DOHH2 (cell line): ENCODE measurements around the gene PPP3CA.

Experiments used
- H3F3A ChIP-seq: fragments of 200-600 bp; sonication (generic), shearing (Covaris generic); 2 replicates; pipeline ENCODE4 v1.6.0; 2016; ENCODE audit warnings: antibody characterized with exemption, mild to moderate bottlenecking; ENCODE audit not compliant: control insufficient read depth, insufficient read depth
- H3K27ac ChIP-seq: fragments of 200-600 bp; sonication (generic); 2 replicates; pipeline ENCODE4 v1.5.1; 2014; ENCODE audit warnings: low read depth, mild to moderate bottlenecking, low read length, moderate library complexity
- H3K27me3 ChIP-seq: fragments of 200-600 bp; sonication (generic); 2 replicates; pipeline ENCODE4 v1.6.1; 2014; ENCODE audit warnings: mild to moderate bottlenecking, low read length, mixed read lengths; ENCODE audit not compliant: control insufficient read depth
- H3K36me3 ChIP-seq: fragments of 200-600 bp; sonication (generic); 2 replicates; pipeline ENCODE4 v1.6.1; 2014; ENCODE audit warnings: mild to moderate bottlenecking, low read length, moderate library complexity, mixed read lengths; ENCODE audit not compliant: control insufficient read depth
- H3K4me1 ChIP-seq: fragments of 200-600 bp; sonication (generic); 2 replicates; pipeline ENCODE4 v1.6.1; 2014; ENCODE audit warnings: mild to moderate bottlenecking, low read length, mixed read lengths; ENCODE audit not compliant: control insufficient read depth
- H3K4me2 ChIP-seq: fragments of 200-600 bp; sonication (generic); 2 replicates; pipeline ENCODE4 v1.6.0; 2014; ENCODE audit warnings: mild to moderate bottlenecking, low read length, moderate library complexity
- H3K4me3 ChIP-seq: fragments of 200-600 bp; sonication (generic); 2 replicates; pipeline ENCODE4 v1.5.1; 2014; ENCODE audit warnings: mild to moderate bottlenecking, low read length, mixed read lengths
- H3K79me2 ChIP-seq: fragments of 200-600 bp; sonication (generic); 2 replicates; pipeline ENCODE4 v1.6.1; 2014; ENCODE audit warnings: mild to moderate bottlenecking, low read length, mixed read lengths; ENCODE audit not compliant: control insufficient read depth
- H3K9me2 ChIP-seq: fragments of 200-600 bp; sonication (generic); replicated peaks from 2 replicates; pipeline ENCODE4 v1.6.1; 2014; ENCODE audit warnings: mild to moderate bottlenecking, low read length, mixed read lengths; ENCODE audit not compliant: control insufficient read depth
- H3K9me3 ChIP-seq: fragments of 200-600 bp; sonication (generic); 2 replicates; pipeline ENCODE4 v1.6.1; 2014; ENCODE audit warnings: antibody characterized with exemption, low read length, mixed read lengths; ENCODE audit not compliant: control insufficient read depth, insufficient read depth
- H4K20me1 ChIP-seq: fragments of 200-600 bp; sonication (generic); 2 replicates; pipeline ENCODE4 v1.6.0; 2014; ENCODE audit warnings: low read depth, mild to moderate bottlenecking, antibody characterized with exemption, low read length, moderate library complexity; ENCODE audit not compliant: control insufficient read depth, insufficient read depth
- EZH2phosphoT487 ChIP-seq: fragments of 200-600 bp; sonication (generic); IDR thresholded peaks from 2 replicates; pipeline ENCODE4 v1.6.1; 2017; ENCODE audit warnings: borderline replicate concordance, mild to moderate bottlenecking, antibody characterized with exemption, low read length, moderate library complexity, mixed read lengths
- TF ChIP-seq, protein P1 (sequence below): fragments of 200-600 bp; sonication (generic); IDR thresholded peaks from one replicate; pipeline ENCODE4 v1.5.1; 2014; ENCODE audit warnings: antibody characterized with exemption, mild to moderate bottlenecking, low read depth, low read length; ENCODE audit not compliant: poor library complexity, severe bottlenecking

Gene PPP3CA

DNA sequence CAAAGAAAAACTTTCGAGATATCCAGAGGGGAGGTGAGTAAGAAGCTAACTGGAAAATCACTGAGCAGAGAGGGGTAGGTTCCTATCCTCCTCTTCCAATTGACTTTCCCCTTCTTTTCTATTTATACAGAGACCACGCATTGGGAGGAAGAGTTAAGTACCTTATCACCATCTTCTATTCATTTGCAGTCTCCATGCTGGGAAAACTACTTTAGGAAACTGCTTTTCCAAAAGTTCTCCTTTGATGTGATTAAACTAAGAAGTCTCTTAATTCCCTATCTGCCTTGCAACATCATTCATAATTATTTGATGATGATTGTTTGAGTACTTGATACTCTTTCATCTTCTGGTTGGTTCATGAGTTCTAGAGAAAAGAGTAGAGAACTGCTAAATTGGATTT is 306.6 kb downstream of the PPP3CA start:
- Histone ChIP-seq H3K27me3 (no peaks in the 10 kb centered on the region), H3K4me1 (no peaks in the 10 kb centered on the region), H3K36me3 (0 out of 2 replicates have a peak, but pooled peaks cover 3% of the 10 kb centered on the region), H3K4me3 (no peak overlapping the region), H3K4me2 (no peak overlapping the region), H3K27ac (no peak overlapping the region), H3K79me2 (no peaks in the 10 kb centered on the region), H3K9me3 (no peaks in the 10 kb centered on the region), H3F3A (no peaks in the 10 kb centered on the region), H4K20me1 (no peaks in the 10 kb centered on the region), H3K9me2 (no peaks in the 10 kb centered on the region)
- TF ChIP-seq EZH2phosphoT487 = no peak
- TF ChIP-seq, protein P1, sequence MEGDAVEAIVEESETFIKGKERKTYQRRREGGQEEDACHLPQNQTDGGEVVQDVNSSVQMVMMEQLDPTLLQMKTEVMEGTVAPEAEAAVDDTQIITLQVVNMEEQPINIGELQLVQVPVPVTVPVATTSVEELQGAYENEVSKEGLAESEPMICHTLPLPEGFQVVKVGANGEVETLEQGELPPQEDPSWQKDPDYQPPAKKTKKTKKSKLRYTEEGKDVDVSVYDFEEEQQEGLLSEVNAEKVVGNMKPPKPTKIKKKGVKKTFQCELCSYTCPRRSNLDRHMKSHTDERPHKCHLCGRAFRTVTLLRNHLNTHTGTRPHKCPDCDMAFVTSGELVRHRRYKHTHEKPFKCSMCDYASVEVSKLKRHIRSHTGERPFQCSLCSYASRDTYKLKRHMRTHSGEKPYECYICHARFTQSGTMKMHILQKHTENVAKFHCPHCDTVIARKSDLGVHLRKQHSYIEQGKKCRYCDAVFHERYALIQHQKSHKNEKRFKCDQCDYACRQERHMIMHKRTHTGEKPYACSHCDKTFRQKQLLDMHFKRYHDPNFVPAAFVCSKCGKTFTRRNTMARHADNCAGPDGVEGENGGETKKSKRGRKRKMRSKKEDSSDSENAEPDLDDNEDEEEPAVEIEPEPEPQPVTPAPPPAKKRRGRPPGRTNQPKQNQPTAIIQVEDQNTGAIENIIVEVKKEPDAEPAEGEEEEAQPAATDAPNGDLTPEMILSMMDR = no peak

DNA sequence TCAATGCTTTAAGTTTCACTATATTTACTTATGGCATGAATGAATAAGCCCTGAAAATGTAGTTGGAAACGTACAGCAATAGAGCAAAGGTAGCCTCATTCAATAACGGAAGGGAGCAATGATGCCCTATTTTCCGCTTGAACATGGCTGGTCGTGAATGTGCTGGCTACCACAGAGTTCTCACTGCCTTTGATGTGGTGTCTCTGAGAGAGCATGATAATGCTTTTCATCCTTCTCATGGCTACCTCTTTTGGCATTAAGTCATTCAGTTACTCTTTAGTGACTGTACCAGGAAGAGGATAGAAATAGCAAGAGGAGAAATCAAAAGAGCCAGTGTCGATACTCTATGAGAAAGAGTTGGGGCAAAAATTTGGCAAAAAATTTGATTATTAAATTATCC is 308.0 kb downstream of the PPP3CA start:
- 0 out of 2 replicates have a peak, but pooled peaks cover 3% of the 10 kb centered on the region for H3K36me3 ChIP-seq
- H3K9me3 ChIP-seq = no peaks in the 10 kb centered on the region
- no peaks in the 10 kb centered on the region for H3K4me1 ChIP-seq
- H3K79me2 ChIP-seq = no peaks in the 10 kb centered on the region
- H3F3A ChIP-seq = no peaks in the 10 kb centered on the region
- H3K4me3 ChIP-seq = no peak overlapping the region
- no peaks in the 10 kb centered on the region for H3K9me2 ChIP-seq
- no peak overlapping the region for H3K4me2 ChIP-seq
- H3K27ac ChIP-seq = no peak overlapping the region
- no peaks in the 10 kb centered on the region for H4K20me1 ChIP-seq
- no peaks in the 10 kb centered on the region for H3K27me3 ChIP-seq
- TF ChIP-seq, protein P1 = no peak
- TF ChIP-seq EZH2phosphoT487 = no peak

DNA sequence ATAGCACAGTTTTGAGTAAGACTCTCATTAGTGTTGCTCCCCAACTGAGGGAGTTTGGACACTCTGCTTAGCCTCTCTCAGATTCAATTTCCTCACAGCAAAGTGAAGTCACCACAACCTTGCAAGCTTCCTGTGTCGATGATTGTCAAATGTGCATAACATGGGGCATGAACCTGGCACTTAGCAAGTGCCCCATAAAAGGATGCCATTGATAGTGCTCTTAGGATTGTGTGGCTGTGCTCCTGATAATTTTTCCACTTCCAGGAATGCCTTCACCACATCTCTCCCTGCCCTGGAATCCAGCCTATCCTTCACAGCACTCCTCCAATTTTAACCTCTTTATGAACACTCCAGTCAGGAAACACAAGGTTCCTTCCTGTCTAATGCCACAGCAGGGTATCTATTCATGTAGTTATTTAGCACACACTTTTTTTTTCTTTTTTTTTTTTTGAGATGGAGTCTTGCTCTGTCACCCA is 309.4 kb downstream of the PPP3CA start:
- 0 out of 2 replicates have a peak, but pooled peaks cover 3% of the 10 kb centered on the region for H3K36me3 ChIP-seq
- H3K27me3 ChIP-seq = no peaks in the 10 kb centered on the region
- no peak overlapping the region for H3K4me3 ChIP-seq
- H4K20me1 ChIP-seq = no peaks in the 10 kb centered on the region
- no peaks in the 10 kb centered on the region for H3K79me2 ChIP-seq
- no peaks in the 10 kb centered on the region for H3K9me2 ChIP-seq
- no peak overlapping the region for H3K27ac ChIP-seq
- no peak overlapping the region for H3K4me2 ChIP-seq
- no peaks in the 10 kb centered on the region for H3K4me1 ChIP-seq
- H3F3A ChIP-seq = no peaks in the 10 kb centered on the region
- no peaks in the 10 kb centered on the region for H3K9me3 ChIP-seq
- no peak for TF ChIP-seq EZH2phosphoT487
- TF ChIP-seq, protein P1 = no peak
